Endodermal cell (in vitro differentiated cells): ENCODE data around the gene CYP46A1. TPM values are rescaled to one million over a fixed set of nuclear protein-coding genes. Genes with fewer than 3 reads are reported as not detected.

Source experiments
- DNase-seq: peaks from one replicate; pipeline ENCODE4 v3.0.0-alpha.2; 2017
- H3K27ac ChIP-seq: 2 replicates; pipeline ENCODE4 v1.5.1; 2013; ENCODE audit warnings: mild to moderate bottlenecking, low read depth, low read length, moderate library complexity
- H3K27me3 ChIP-seq: 2 replicates; pipeline ENCODE4 v1.6.1; 2013; ENCODE audit warnings: mild to moderate bottlenecking, low read length, moderate library complexity; ENCODE audit not compliant: insufficient read depth, control insufficient read depth, poor library complexity, severe bottlenecking
- H3K36me3 ChIP-seq: 2 replicates; pipeline ENCODE4 v1.7.0; 2013; ENCODE audit warnings: mild to moderate bottlenecking, low read length, moderate library complexity; ENCODE audit not compliant: control insufficient read depth, insufficient read depth
- H3K4me1 ChIP-seq: one replicate; pipeline ENCODE4 v1.7.0; 2013; ENCODE audit warnings: low read length; ENCODE audit not compliant: control insufficient read depth, insufficient read depth
- H3K4me3 ChIP-seq: 2 replicates; pipeline ENCODE4 v1.5.1; 2013; ENCODE audit warnings: mild to moderate bottlenecking, low read length, moderate library complexity
- H3K9ac ChIP-seq: 2 replicates; pipeline ENCODE4 v1.6.1; 2013; ENCODE audit warnings: mild to moderate bottlenecking, low read length, moderate library complexity; ENCODE audit not compliant: poor library complexity, severe bottlenecking; ENCODE audit errors: extremely low read depth
- H3K9me3 ChIP-seq: 2 replicates; pipeline ENCODE4 v1.6.1; 2013; ENCODE audit warnings: mild to moderate bottlenecking, low read length, moderate library complexity; ENCODE audit not compliant: control insufficient read depth
- H3K27ac Mint-ChIP-seq: 2 replicates; pipeline ENCODE4 v1.8.0; 2020; ENCODE audit warnings: mixed read lengths
- H3K27me3 Mint-ChIP-seq: 2 replicates; pipeline ENCODE4 v1.8.0; 2021; ENCODE audit warnings: mild to moderate bottlenecking, mixed read lengths; ENCODE audit not compliant: insufficient read depth
- H3K36me3 Mint-ChIP-seq: 2 replicates; pipeline ENCODE4 v1.8.0; 2020; ENCODE audit warnings: low read depth, mixed read lengths
- H3K4me1 Mint-ChIP-seq: 2 replicates; pipeline ENCODE4 v1.8.0; 2020; ENCODE audit warnings: mixed read lengths
- H3K4me3 Mint-ChIP-seq: 2 replicates; pipeline ENCODE4 v1.8.0; 2020; ENCODE audit warnings: mild to moderate bottlenecking, moderate library complexity, mixed read lengths
- H3K9me3 Mint-ChIP-seq: 2 replicates; pipeline ENCODE4 v1.8.0; 2020; ENCODE audit warnings: mild to moderate bottlenecking, mixed read lengths
- CTCF ChIP-seq: fragments of 200-600 bp; sonication (generic); conservative IDR thresholded peaks from 2 replicates; pipeline ENCODE4 v1.5.0; 2021; ENCODE audit warnings: antibody characterized with exemption, mild to moderate bottlenecking
- WGBS, 2 experiments: methylation state at CpG; one replicate each; pipeline versions ENCODE4 v1.1.5 to v1.1.7; 2013; ENCODE audit warnings: missing lambda C conversion rate in 2 of 2, mixed read lengths in 1 of 2; ENCODE audit not compliant: insufficient coverage in 1 of 2, insufficient read length in 1 of 2; 5-methylcytosine and 5-hydroxymethylcytosine counted together
- total RNA-seq, 2 donors: library from RNA; stranded (reverse); fragmentation: NEBNext Ultra II Directional in 1 of 2; extraction: Animal tissue kit (Norgen Biotek cat#: 25700) in 1 of 2; gene quantifications; 2 replicates in 1 of 2; 3 replicates in 1 of 2; pipeline ENCODE4 v1.2.1, GENCODE V29; 2021

Gene CYP46A1
- total RNA-seq, 2 donors from 2014 or later, result 0.55 to 0.57 TPM

- Histone ChIP-seq H3K9me3 (peaks cover 27% of the 10 kb centered on the region), H3K36me3 (no peaks in the 10 kb centered on the region), H3K4me3 (no peak overlapping the region), H3K27me3 (no peaks in the 10 kb centered on the region), H3K4me1 (no peaks in the 10 kb centered on the region), H3K27ac (no peak overlapping the region), H3K9ac (no peak overlapping the region)
- H3K27me3 Mint-ChIP-seq, result peaks cover 8% of the 10 kb centered on the region
- WGBS, 2 experiments, result no CpG with 5 or more reads among the region's 2 CpGs
- H3K4me3 Mint-ChIP-seq, result no peak overlapping the region
- H3K9me3 Mint-ChIP-seq, result peaks cover 22% of the 10 kb centered on the region
- no peak for TF ChIP-seq CTCF
- H3K36me3 Mint-ChIP-seq, result peaks cover 6% of the 10 kb centered on the region
- no peak overlapping the region for H3K27ac Mint-ChIP-seq
- no peak for DNase-seq
- H3K4me1 Mint-ChIP-seq, result no peaks in the 10 kb centered on the region
These were observed 19.9 kb downstream of the CYP46A1 start for GRCh38 chr14:99704037-99704436.

GRCh38 chr14:99706107-99706900 is 22.2 kb downstream of the CYP46A1 start:
- Mint-ChIP-seq H3K4me3 (no peak overlapping the region), H3K9me3 (peaks cover 22% of the 10 kb centered on the region), H3K27me3 (peaks cover 8% of the 10 kb centered on the region), H3K36me3 (peaks cover 6% of the 10 kb centered on the region), H3K27ac (no peak overlapping the region), H3K4me1 (no peaks in the 10 kb centered on the region)
- no peaks in the 10 kb centered on the region for H3K4me1 ChIP-seq
- H3K27ac ChIP-seq, result no peak overlapping the region
- peaks cover 9% of the 10 kb centered on the region for H3K27me3 ChIP-seq
- H3K9ac ChIP-seq, result no peak overlapping the region
- no peak for TF ChIP-seq CTCF
- H3K9me3 ChIP-seq, result peaks cover 27% of the 10 kb centered on the region
- H3K36me3 ChIP-seq, result no peaks in the 10 kb centered on the region
- no peak for DNase-seq
- 72 to 82% methylated on average over 6 to 8 of the region's 8 CpGs for WGBS, 2 experiments
- no peak overlapping the region for H3K4me3 ChIP-seq

GRCh38 chr14:99707420-99707819 is 23.3 kb downstream of the CYP46A1 start:
- WGBS, 2 experiments, result 97% methylated on average over 2 of the region's 2 CpGs; no CpG with 5 or more reads in 1 of the 2 experiments
- Histone ChIP-seq H3K27ac (no peak overlapping the region), H3K4me3 (no peak overlapping the region), H3K4me1 (no peaks in the 10 kb centered on the region), H3K9ac (no peak overlapping the region), H3K36me3 (no peaks in the 10 kb centered on the region), H3K27me3 (peaks cover 14% of the 10 kb centered on the region), H3K9me3 (peaks cover 21% of the 10 kb centered on the region)
- DNase-seq, result no peak
- Mint-ChIP-seq H3K27ac (no peak overlapping the region), H3K27me3 (peaks cover 8% of the 10 kb centered on the region), H3K4me1 (no peaks in the 10 kb centered on the region), H3K9me3 (peaks cover 18% of the 10 kb centered on the region), H3K36me3 (peaks cover 6% of the 10 kb centered on the region), H3K4me3 (no peak overlapping the region)
- TF ChIP-seq CTCF, result no peak
